ENCODE measurements around the gene ADA. TPM values are rescaled to one million over a fixed set of nuclear protein-coding genes. Genes with fewer than 3 reads are reported as not detected.

Gene ADA
- total RNA-seq, 1 donor from 2014 or later = 2.4 TPM

- FAIRE-seq (no peak), DNase-seq (ENCODE audit: low spot score in 2 of 2) (no peak)
Observed at GRCh38 chr20:44627364-44628010, 24.0 kb downstream of the ADA start.

DNA sequence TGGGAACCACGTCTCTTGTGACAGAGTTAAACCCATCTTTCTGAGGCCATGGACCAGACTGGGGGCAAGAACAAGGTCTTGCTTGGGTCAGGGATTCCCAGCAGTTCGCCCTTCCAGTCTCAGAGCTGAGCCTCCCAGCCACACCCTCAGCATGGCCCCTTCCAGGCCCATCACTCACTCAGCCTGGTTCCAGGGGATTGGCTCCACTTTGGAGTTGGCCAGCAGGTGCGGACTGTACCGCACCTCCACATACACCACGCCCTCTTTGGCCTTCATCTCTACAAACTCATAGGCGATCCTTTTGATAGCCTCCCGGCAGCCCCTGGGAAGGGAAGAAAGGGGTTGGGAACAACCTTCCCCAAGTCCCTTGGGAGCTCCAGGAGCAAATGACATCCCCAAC is 25.2 kb downstream of the ADA start:
- DNase-seq (ENCODE audit: low spot score in 2 of 2) (no peak), FAIRE-seq (no peak)

GRCh38 chr20:44625361-44625760 is 26.1 kb downstream of the ADA start:
- no peak for FAIRE-seq

GRCh38 chr20:44624743-44625271 is 26.7 kb downstream of the ADA start:
- DNase-seq (ENCODE audit: low spot score in 2 of 2) (no peak), FAIRE-seq (no peak)

More at GRCh38 chr20:44625361-44625760, 26.1 kb downstream of the ADA start:
- no peak for DNase-seq (ENCODE audit: low spot score in 2 of 2)

DNA sequence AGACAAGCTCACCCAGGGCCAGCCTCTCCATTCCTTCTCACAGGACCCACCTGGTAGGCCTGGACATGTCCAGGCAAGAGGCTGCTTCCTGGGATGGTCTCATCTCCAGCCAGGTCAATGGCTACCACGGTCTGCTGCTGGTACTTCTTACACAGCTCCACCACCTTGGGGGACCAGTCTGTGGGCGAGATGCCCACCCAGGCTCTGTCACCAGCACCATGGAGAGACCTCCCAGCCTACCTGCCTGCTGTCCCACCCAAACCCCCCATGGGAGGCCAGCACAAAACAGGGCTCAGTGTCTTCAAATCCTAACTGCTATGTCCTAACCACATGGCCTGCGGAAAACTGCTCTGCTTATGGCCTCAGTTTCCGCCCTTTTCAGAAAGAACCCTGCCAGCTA is 27.3 kb downstream of the ADA start:
- FAIRE-seq (no peak), DNase-seq (ENCODE audit: low spot score in 2 of 2) (no peak)

DNA sequence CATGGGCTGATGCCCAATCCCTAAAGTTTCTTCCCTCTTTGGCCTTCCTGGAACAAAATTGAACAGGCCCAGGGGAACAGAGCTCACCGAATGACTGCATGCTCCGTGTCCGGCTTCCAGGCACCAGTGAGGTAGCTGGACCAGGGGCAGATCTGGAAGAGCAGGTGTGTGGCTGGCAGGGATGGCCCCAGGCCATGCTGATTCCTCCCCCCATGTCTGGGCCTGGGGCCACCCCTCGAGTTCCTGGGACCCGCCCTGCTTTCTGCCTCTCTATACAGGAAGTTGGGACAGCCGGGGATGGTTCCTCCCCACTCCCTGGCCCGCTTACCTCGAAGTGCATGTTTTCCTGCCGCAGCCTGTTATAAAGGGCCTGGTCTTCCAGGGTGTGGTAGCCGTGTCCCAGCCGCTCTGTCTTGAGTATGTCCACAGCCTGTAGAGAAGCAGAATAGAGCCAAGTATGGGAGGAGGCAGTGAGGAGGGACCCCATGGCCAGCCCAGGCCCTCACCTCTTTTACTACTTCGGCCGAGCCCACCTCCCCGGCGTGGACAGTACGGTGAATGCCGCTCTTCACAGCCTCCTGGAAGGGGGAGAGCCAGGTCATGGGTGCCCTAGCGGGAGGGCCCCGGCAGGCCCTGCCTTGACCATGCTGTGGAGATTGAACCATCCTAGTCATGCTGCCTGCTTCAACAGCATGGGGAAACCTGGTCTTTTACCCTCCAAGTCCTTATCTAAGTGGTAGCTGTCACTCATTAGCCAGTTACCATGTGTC is 28.8 kb downstream of the ADA start:
- no peak for FAIRE-seq
- DNase-seq (ENCODE audit: low spot score in 2 of 2) = no peak

GRCh38 chr20:44621939-44622338 is 29.6 kb downstream of the ADA start:
- FAIRE-seq = no peak

DNA sequence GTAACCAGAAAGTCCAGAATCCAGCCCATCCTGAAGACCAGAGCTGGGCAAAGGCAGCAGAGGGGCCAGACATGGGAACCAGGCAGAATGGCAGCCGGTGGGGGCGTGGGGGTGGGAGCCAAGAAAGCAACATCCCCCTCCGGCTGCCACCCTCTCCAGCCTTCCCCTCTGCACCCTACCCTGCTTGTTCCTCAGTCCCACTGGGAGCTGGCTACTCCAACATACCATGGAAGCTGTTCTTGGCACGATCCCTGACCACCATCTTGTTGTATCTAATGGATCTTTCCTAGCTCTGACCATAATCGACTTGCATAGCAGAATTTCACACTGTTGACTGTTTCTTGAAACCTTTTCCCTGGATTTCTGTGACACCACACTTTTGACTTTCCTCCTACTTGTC is 30.2 kb downstream of the ADA start:
- FAIRE-seq (no peak), DNase-seq (ENCODE audit: low spot score in 2 of 2) (no peak)

More at GRCh38 chr20:44621939-44622338, 29.6 kb downstream of the ADA start:
- no peak for DNase-seq (ENCODE audit: low spot score in 2 of 2)

- no peak for FAIRE-seq
- DNase-seq (ENCODE audit: low spot score in 2 of 2) = no peak
Observed at GRCh38 chr20:44620030-44620429, 31.5 kb downstream of the ADA start.

DNA sequence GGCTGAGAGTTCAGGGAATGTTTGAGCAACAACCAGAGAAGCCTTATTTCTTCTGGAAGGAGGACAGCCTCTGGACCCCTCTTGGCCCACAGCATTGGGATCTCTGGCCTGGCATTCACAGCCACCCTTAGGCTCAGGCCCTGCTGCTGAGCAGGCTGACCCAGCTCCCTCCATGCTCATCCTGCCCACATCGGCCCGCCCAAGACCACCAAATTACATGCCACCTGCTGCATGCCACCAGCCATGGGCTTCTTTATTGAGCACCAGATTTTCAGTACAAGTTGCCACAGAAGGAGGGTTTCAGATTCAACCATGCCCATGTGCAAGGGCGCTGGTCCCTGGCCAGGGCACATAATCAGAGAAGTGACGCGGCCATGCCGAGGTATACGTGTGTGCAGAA is 32.2 kb downstream of the ADA start:
- DNase-seq (ENCODE audit: low spot score in 2 of 2) = no peak
- no peak for FAIRE-seq

GRCh38 chr20:44618318-44618731 is 33.2 kb downstream of the ADA start:
- DNase-seq (ENCODE audit: low spot score in 2 of 2) (no peak), FAIRE-seq (no peak)

GRCh38 chr20:44616604-44616964 is 34.9 kb downstream of the ADA start:
- DNase-seq (ENCODE audit: low spot score in 2 of 2) (no peak), FAIRE-seq (no peak)

DNA sequence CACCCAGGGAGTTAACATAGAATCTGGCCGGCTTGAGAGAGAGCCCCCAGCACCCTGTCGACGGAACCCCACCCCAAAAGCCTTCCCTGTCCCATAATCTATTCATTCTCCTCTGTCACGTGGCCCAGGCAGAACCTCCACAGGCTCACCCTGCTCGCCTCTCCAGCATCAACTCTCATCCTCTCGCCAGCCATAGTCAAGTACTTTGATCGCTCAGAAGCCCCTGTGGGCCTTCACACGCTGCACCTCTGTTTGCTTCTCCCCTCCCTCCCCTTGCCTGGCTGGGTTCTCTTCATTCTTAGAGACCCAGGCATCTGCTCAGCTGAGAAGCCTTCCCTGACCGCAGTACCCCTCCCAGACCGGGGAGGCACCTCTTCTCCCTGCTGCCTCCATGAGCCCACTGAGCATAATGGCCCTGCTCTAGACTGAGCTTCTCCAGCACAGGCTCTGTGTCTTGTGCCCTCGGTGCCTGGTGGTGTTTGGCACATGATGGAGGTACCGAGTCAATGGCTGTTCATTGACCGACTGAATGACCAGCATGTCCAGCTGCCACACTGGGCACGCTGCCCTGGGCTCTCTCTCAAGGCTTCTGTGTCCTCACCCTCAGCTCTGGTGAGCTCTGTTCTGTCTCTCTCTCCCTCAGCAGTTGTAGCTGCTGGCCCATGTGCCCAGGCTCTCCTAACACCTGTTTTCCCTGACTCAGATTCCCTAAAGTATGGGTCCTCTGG is 35.5 kb downstream of the ADA start:
- FAIRE-seq = peak; percentile 26
- peak; percentile 49 to 65 for DNase-seq (ENCODE audit: low spot score in 2 of 2)

GRCh38 chr20:44615169-44615791 is 36.2 kb downstream of the ADA start:
- no peak for FAIRE-seq
- DNase-seq (ENCODE audit: low spot score in 2 of 2) = peak in 1 of 2 donors; percentile 52

DNA sequence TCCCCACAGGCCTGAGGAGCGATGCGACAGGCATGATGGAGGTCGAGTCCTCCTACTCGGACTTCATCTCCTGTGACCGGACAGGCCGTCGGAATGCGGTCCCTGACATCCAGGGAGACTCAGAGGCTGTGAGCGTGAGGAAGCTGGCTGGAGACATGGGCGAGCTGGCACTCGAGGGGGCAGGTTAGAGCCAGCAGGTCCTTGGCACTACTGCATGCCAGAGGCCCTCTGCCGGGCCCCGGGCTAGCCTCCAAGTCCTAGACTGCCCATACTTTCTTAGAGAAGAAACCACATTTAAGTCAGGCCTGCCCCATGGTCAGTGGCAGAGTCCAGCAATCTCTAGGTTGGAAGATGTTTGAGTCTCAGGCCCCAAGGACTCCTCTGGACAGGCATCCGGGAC is 37.0 kb downstream of the ADA start:
- no peak for FAIRE-seq
- no peak for DNase-seq (ENCODE audit: low spot score in 2 of 2)

- no peak for DNase-seq (ENCODE audit: low spot score in 2 of 2)
- no peak for FAIRE-seq
Observed at GRCh38 chr20:44613575-44613974, 37.9 kb downstream of the ADA start.

- DNase-seq (ENCODE audit: low spot score in 2 of 2) (no peak), FAIRE-seq (no peak)
Observed at GRCh38 chr20:44610313-44610962, 41.1 kb downstream of the ADA start.

DNA sequence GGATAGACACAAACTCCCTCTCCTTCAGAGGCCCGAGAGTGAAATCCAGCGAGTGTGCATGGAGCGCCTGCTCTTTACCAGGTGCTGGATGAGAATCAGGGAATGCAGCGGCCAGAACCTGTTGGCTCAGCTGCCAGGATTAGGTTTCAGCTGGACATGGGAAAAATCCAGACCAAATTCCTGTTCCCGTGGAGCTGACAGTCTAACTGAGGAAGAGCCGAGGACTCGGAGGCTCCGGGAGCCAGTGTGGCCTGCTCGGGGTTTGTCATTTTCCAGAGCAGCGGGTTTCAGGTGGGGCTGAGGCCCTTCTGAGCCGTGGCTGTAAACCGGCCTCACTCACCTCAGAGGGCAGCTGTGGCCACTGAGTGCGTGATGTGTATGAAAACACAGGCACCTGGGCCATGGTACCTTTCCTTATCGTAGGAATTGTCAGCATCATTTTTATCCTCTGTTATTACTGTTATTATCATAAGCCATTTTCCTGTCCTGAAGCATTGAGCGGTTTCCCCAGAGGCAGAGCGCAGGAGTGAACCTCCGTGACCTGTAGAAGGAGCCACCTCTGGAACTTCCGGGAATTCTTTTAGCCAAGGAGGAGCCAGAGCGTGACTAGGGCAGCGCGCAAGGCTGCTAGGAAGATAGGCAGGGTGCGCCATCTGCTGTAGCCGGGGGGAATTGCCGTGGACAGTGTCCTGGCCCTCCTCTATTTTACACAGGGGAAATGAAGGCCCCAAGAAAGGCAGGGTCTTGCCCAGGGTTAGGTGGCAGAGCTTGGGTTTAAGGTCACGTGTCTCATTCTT is 41.8 kb downstream of the ADA start:
- DNase-seq (ENCODE audit: low spot score in 2 of 2) (peak; percentile 55 to 82), FAIRE-seq (no peak)

DNA sequence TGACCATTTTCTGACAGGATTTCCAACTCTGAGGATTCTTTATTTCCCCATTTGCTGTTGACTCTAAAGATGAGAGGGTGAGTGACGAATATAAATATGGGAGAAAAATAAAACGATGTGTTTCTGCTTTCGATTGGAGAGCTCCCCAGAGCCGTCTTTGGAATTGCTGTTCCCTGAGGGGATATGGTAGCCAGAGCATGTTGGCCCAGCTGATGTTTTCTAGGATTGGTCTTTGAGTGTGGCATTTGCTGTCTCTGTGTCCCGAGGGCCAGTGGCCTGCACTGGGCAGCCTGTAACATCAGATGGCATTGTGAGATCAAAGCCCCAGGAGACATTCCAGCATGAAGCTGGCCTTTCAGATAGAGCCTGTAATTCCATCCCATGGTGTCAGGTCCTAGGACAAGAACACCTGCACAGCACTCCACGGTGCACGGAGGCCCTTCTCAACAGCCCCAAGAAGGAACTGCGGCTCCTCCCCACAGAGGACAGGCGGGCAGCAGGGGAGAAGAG is 42.4 kb downstream of the ADA start:
- FAIRE-seq = no peak
- DNase-seq (ENCODE audit: low spot score in 2 of 2) = no peak
